ENCODE data around the gene SMCO1.
A peak's percentile ranks its signal among the peaks of the same experiment; 100 is the strongest.
"Not testable (repeated sequence)": the region's sequence is repeated elsewhere in the genome, so short reads cannot be mapped to it uniquely, and the experiment has no call there.

The SMCO1 gene

GRCh38 chr3:196492080-196492479, 23.1 kb downstream of the SMCO1 start:
- no peak for DNase-seq (ENCODE audit: low read depth in 2 of 2)

GRCh38 chr3:196489747-196490146, 25.4 kb downstream of the SMCO1 start:
- no peak for DNase-seq (ENCODE audit: low read depth in 2 of 2)

GRCh38 chr3:196486263-196486662, 28.9 kb downstream of the SMCO1 start:
- no peak for DNase-seq (ENCODE audit: low read depth in 2 of 2)

GRCh38 chr3:196477678-196478077, 37.5 kb downstream of the SMCO1 start:
- DNase-seq (ENCODE audit: low read depth in 2 of 2) = no peak

GRCh38 chr3:196472286-196472685, 42.9 kb downstream of the SMCO1 start:
- DNase-seq (ENCODE audit: low read depth in 2 of 2) = no peak

GRCh38 chr3:196471551-196471950, 43.6 kb downstream of the SMCO1 start:
- DNase-seq (ENCODE audit: low read depth in 2 of 2) = peak in 1 of 2 experiments; percentile 4

GRCh38 chr3:196470182-196470581, 45.0 kb downstream of the SMCO1 start:
- DNase-seq (ENCODE audit: low read depth in 2 of 2) = not testable (repeated sequence)

GRCh38 chr3:196463804-196464203, 51.3 kb downstream of the SMCO1 start:
- no peak for DNase-seq (ENCODE audit: low read depth in 2 of 2)

GRCh38 chr3:196463478-196463756, 51.7 kb downstream of the SMCO1 start:
- no peak for DNase-seq (ENCODE audit: low read depth in 2 of 2)

GRCh38 chr3:196462680-196463477, 52.3 kb downstream of the SMCO1 start:
- not testable (repeated sequence) for DNase-seq (ENCODE audit: low read depth in 2 of 2)

- no peak for DNase-seq (ENCODE audit: low read depth in 2 of 2)
Measured at GRCh38 chr3:196458063-196458462, 57.1 kb downstream of the SMCO1 start.

GRCh38 chr3:196457470-196457869, 57.7 kb downstream of the SMCO1 start:
- not testable (repeated sequence) for DNase-seq (ENCODE audit: low read depth in 2 of 2)
